K562 treated with DMSO at 1 percent for 48 hours (cell line): ENCODE measurements around the gene KRTAP1-4. TPM values are rescaled to one million over a fixed set of nuclear protein-coding genes. Genes with fewer than 3 reads are reported as not detected.

Source experiments
- total RNA-seq: library from RNA; unstranded; fragments of 300-600 nt; gene quantifications from 2 replicates; pipeline ENCODE4 v1.2.3, GENCODE V29; 2022; ENCODE audit warnings: low replicate concordance; ENCODE audit errors: extremely low read depth

KRTAP1-4 gene, protein sequence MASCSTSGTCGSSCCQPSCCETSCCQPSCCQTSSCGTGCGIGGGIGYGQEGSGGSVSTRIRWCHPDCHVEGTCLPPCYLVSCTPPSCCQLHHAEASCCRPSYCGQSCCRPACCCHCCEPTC
- not detected in 2 replicates for total RNA-seq

GRCh38 chr17:41029633-41030245 lies at the start of gene KRTAP1-4:
TSS of gene KRTAP1-4 (minus strand) at chr17:41030195. CDS start at chr17:41030078, 117 bp downstream.

GRCh38 chr17:41065829-41066624 lies 36.0 kb upstream of the KRTAP1-4 start, which contains the start of gene KRTAP2-4:
TSS of gene KRTAP2-4 (minus strand) at chr17:41065879. CDS start at chr17:41065845, 34 bp downstream.

GRCh38 chr17:41060052-41060604 lies 30.1 kb upstream of the KRTAP1-4 start, which contains the start of gene KRTAP2-3:
TSS of gene KRTAP2-3 (minus strand) at chr17:41060114. CDS start at chr17:41060050, 64 bp downstream.

GRCh38 chr17:41055130-41055529 lies 25.1 kb upstream of the KRTAP1-4 start, which contains the start of gene KRTAP2-2:
TSS of gene KRTAP2-2 (minus strand) at chr17:41055230. CDS start at chr17:41055211, 19 bp downstream.

GRCh38 chr17:41046735-41047465 lies 16.9 kb upstream of the KRTAP1-4 start, which contains the start of gene KRTAP2-1:
TSS of gene KRTAP2-1 (minus strand) at chr17:41047316. CDS start at chr17:41047267, 49 bp downstream.

GRCh38 chr17:41040783-41041571 lies 11.0 kb upstream of the KRTAP1-4 start, which contains the start of gene KRTAP1-1:
TSS of gene KRTAP1-1 (minus strand) at chr17:41041450. CDS start at chr17:41041397, 53 bp downstream.

GRCh38 chr17:41034346-41034935 lies 4.4 kb upstream of the KRTAP1-4 start, which contains the start of gene KRTAP1-3:
TSS of gene KRTAP1-3 (minus strand) at chr17:41034874. CDS start at chr17:41034821, 53 bp downstream.

GRCh38 chr17:41026715-41027471 lies 3.1 kb downstream of the KRTAP1-4 start, which contains the start of gene KRTAP1-5:
TSS of gene KRTAP1-5 (minus strand) at chr17:41027208. CDS start at chr17:41027155, 53 bp downstream.

GRCh38 chr17:41008811-41009210 lies 21.2 kb downstream of the KRTAP1-4 start, which contains the start of gene KRTAP3-1:
TSS of gene KRTAP3-1 (minus strand) at chr17:41009128. CDS start at chr17:41009074, 54 bp downstream.

DNA sequence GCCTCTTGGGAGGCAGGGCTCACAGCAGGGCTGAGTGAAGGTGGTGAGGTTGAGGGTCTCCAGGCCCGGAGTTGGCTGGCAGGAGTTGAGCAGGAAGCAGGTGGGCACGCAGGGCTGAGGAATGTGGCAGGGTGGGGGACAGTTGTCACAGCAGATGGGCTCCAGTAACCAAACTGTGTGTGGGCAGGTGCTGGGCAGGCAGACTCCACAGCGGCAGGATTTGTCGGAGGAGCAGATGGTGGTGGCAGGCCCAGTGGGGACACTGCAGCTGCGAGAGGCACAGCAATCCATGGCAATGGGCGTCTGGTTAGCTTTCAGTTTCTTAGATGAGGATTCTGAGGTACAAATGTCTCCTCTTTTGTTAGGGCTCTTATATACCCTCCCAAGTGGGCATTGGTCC lies 30.4 kb downstream of the KRTAP1-4 start, which contains the start of gene KRTAP3-2:
TSS of gene KRTAP3-2 (minus strand) at position 344 of the 400 bp plus-strand sequence. CDS start at position 291, 53 bp downstream.

GRCh38 chr17:40993839-40994238 lies 36.2 kb downstream of the KRTAP1-4 start, which contains the start of gene KRTAP3-3:
TSS of gene KRTAP3-3 (minus strand) at chr17:40994164. CDS start at chr17:40994097, 67 bp downstream.

GRCh38 chr17:40984226-40984625 lies 45.8 kb downstream of the KRTAP1-4 start, which contains the start of gene KRT40:
TSS of gene KRT40 (minus strand) at chr17:40984326. CDS start at chr17:40984273, 53 bp downstream.

Other genes starting within 250 kb of the KRTAP1-4 start
- gene KRT27, start 247.6 kb downstream of the KRTAP1-4 start, total RNA-seq, result not detected in 2 replicates
- not detected in 2 replicates for gene KRT28, start 230.2 kb downstream of the KRTAP1-4 start, total RNA-seq
- gene KRT10, start 207.6 kb downstream of the KRTAP1-4 start, total RNA-seq, result not detected in 2 replicates
- not detected in 2 replicates for gene KRT12, start 163.0 kb downstream of the KRTAP1-4 start, total RNA-seq
- not detected in 2 replicates for gene KRT20, start 145.0 kb downstream of the KRTAP1-4 start, total RNA-seq
- not detected in 2 replicates for gene KRT23, start 92.5 kb downstream of the KRTAP1-4 start, total RNA-seq
- not detected in 2 replicates for gene KRT39, start 63.2 kb downstream of the KRTAP1-4 start, total RNA-seq
- gene KRT40, start 45.9 kb downstream of the KRTAP1-4 start, total RNA-seq, result not detected in 2 replicates
- not detected in 2 replicates for gene KRTAP3-3, start 36.0 kb downstream of the KRTAP1-4 start, total RNA-seq
- not detected in 2 replicates for gene KRTAP3-2, start 30.3 kb downstream of the KRTAP1-4 start, total RNA-seq
- gene KRTAP3-1, start 21.1 kb downstream of the KRTAP1-4 start, total RNA-seq, result not detected in 2 replicates
- gene KRTAP1-5, start 3.0 kb downstream of the KRTAP1-4 start, total RNA-seq, result not detected in 2 replicates
- not detected in 2 replicates for gene KRTAP1-3, start 4.7 kb upstream of the KRTAP1-4 start, total RNA-seq
- not detected in 2 replicates for gene KRTAP1-1, start 11.3 kb upstream of the KRTAP1-4 start, total RNA-seq
- not detected in 2 replicates for gene KRTAP2-1, start 17.1 kb upstream of the KRTAP1-4 start, total RNA-seq
- not detected in 2 replicates for gene KRTAP2-2, start 25.0 kb upstream of the KRTAP1-4 start, total RNA-seq
- gene KRTAP2-3, start 29.9 kb upstream of the KRTAP1-4 start, total RNA-seq, result not detected in 2 replicates
- not detected in 2 replicates for gene KRTAP2-4, start 35.7 kb upstream of the KRTAP1-4 start, total RNA-seq
- gene KRTAP4-7, start 54.0 kb upstream of the KRTAP1-4 start, total RNA-seq, result not detected in 2 replicates
- gene KRTAP4-8, start 67.9 kb upstream of the KRTAP1-4 start, total RNA-seq, result not detected in 2 replicates
- not detected in 2 replicates for gene KRTAP4-16, start 72.0 kb upstream of the KRTAP1-4 start, total RNA-seq
- gene KRTAP4-9, start 75.2 kb upstream of the KRTAP1-4 start, total RNA-seq, result not detected in 2 replicates
- not detected in 2 replicates for gene KRTAP4-11, start 88.2 kb upstream of the KRTAP1-4 start, total RNA-seq
- not detected in 2 replicates for gene KRTAP4-12, start 94.0 kb upstream of the KRTAP1-4 start, total RNA-seq
- not detected in 2 replicates for gene KRTAP4-6, start 110.3 kb upstream of the KRTAP1-4 start, total RNA-seq
- gene KRTAP4-5, start 119.6 kb upstream of the KRTAP1-4 start, total RNA-seq, result not detected in 2 replicates
- not detected in 2 replicates for gene KRTAP4-4, start 130.6 kb upstream of the KRTAP1-4 start, total RNA-seq
- gene KRTAP4-3, start 138.0 kb upstream of the KRTAP1-4 start, total RNA-seq, result not detected in 2 replicates
- gene KRTAP4-2, start 148.0 kb upstream of the KRTAP1-4 start, total RNA-seq, result not detected in 2 replicates
- not detected in 2 replicates for gene KRTAP4-1, start 154.7 kb upstream of the KRTAP1-4 start, total RNA-seq
- not detected in 2 replicates for gene KRTAP9-1, start 159.7 kb upstream of the KRTAP1-4 start, total RNA-seq
- gene KRTAP9-2, start 196.5 kb upstream of the KRTAP1-4 start, total RNA-seq, result not detected in 2 replicates
- gene KRTAP9-3, start 202.3 kb upstream of the KRTAP1-4 start, total RNA-seq, result not detected in 2 replicates
- not detected in 2 replicates for gene KRTAP9-8, start 207.8 kb upstream of the KRTAP1-4 start, total RNA-seq
- gene KRTAP9-4, start 219.5 kb upstream of the KRTAP1-4 start, total RNA-seq, result not detected in 2 replicates
- not detected in 2 replicates for gene KRTAP9-9, start 225.2 kb upstream of the KRTAP1-4 start, total RNA-seq
- not detected in 2 replicates for gene KRTAP9-6, start 235.2 kb upstream of the KRTAP1-4 start, total RNA-seq
- not detected in 2 replicates for gene KRTAP9-7, start 245.5 kb upstream of the KRTAP1-4 start, total RNA-seq